ACHN (cell line): ENCODE data around the gene FDX1.
A peak's percentile ranks its signal among the peaks of the same experiment; 100 is the strongest.

ENCODE experiments used
- DNase-seq: peaks from one replicate; pipeline ENCODE4 v3.0.0-alpha.2; 2015
- in situ Hi-C: cut with HindIII; loops from 2 replicates; pipeline ENCODE4 v1.10.0; 2017; ENCODE audit warnings: low sequenced_read_pairs, low pct_ligation_motif_present, low pct_unique_long_range_greater_than_20kb

FDX1 gene

DNA sequence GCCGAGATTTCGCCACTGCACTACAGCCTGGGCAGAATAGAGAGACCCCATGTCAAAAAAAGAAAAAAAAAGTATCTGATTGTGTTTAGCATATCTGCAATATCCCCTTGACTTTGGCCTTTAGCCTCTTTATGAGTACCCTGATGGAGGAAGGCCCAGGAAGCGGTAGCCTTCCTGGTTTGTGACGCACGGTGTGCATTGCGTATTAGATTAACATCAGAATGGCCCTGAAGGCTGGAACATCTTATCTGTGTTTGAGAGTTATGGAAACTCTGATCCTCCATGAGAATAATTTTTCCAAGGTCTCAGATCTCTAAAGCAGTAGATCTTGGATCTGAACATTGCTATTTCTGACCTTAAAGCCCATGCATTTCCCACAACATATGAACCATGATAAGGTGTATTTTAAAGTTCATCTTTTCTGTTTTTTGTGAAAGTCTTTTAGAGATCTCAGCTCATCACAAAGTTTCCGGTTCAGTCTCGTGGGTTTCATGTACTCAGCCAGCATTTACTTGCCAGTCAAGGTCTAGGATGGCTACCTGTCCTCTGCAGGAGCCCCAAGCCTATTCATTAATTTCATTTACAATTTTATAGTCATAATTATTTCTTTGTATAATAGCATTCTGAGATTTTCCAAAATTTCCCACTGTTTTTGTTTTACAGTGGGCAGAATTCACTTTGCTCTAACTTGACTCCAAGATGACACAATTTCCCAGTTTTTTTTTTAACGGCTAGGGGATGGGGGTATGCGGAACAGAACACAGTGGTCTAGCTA lies 605 bp upstream of the FDX1 start:
- in situ Hi-C loops = no loop called here
- no peak for DNase-seq

DNA sequence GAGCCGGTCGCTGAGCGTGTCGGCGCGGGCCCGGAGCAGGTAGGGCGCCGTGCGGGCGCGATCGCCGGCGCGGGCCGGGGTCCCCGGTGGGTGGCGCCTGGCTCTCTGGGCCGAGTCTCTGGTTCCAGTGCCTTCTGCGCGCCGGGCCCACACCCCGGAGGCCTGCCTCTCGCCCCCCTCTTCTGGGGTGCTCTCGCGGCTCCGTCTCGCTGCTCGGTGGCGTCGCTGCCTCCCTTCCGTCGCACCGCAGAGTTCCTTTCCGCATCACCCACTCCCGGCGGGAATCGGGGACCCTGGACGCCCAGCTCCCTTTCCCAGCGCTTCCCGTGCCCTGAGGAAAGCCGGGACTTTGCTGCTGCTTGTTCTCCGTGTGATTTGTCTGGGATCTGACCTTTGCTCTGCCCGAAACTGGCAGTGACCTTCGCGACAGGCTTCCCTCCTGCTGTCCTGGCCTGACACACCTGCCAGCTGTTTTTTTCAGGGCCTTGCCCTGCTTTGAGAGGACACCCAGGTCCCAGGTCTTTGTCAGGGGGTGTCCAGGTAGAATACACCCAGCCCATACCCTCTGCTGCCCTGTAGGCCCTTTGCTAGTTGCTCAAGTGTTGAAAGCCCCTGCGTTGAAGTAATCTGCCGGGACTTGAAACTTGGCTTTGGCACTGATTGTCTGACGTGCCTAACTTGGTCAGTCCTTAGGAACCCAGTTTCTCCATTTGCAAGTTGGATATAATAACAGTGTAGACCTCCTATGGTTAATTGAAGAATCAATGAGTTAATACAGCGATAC lies 711 bp downstream of the FDX1 start:
- in situ Hi-C loops = no loop called here
- peak; percentile 39 for DNase-seq

DNA sequence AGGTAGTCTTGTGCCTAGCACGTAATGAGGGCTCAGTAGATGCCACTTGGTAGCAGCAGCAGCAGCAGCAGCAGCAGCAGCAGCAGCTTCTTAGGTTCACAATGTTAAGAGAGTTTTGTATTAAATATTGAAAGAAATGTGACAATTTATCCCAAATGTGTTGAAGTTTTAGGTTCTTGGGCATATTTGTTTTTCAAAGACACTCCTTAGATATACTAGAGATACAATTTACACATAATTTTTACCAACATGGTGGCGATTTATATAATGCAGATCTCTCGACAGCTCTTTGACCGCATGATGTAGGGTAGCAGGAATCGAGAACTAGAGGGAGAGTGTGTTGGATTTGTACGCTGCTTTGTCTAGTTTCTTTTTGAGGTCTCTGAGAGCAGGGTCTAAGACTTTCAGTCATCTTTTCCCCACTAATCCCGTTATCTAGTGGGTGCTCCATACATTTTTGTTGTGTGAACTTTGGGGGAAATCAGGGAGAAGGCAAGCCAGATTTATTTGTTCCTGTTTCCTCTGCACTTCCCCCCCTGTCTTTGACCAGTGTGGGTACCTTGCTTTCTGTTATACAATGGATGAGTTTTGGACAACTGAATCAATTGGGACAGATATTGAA lies 1.4 kb downstream of the FDX1 start:
- no peak for DNase-seq
- in situ Hi-C loops = no loop called here

DNA sequence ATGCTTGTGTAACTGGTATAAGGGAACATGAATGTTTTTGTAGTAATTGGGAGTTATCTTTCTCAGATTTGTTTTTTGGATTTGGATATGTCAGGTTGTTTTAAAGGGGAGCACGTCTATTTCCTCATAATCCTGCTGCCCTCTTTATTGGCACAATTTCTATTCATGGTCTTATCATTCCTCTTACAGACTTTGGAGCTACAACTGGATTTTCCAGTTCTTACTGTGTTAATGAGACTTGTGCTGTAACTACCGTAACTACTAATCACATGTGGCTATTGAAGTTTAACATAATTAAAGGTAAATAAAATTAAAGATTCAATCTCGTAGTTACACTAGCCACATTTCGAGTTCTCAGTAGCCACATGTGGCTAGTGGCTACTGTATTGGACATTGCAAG lies 1.9 kb downstream of the FDX1 start:
- DNase-seq = no peak
- in situ Hi-C loops = no loop called here

DNA sequence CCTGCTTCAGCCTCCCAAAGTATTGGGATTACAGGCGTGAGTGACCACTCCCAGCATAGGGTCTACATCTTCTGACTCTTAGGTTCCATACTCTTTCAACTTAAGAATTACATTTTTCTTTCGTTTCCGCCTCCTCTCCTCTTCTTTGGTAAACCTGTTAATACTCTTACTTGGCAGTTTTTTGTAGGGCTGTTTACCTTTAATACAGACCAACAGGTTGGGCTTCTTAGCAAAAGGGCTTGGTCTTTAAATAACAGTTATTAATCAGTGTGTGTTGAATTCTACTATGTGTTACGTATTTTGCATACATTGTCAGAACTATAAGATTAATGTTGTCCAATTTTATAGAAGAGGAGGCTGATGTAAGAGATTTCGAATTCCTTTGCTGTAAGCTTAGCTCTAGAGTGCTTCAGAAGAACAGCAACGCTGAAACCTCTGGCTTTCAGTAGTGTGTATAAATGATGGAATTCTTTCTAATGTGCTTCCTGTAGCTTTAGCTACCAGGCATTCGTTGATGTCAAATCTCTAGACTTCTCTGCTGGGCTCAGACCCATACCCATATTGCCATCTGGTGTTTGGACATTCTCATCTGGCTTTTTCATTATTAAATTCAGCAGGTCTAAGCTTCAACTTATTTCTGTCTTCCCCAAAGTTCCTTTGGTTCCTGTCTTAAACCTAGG lies 3.1 kb downstream of the FDX1 start:
- no peak for DNase-seq
- in situ Hi-C loops = no loop called here

DNA sequence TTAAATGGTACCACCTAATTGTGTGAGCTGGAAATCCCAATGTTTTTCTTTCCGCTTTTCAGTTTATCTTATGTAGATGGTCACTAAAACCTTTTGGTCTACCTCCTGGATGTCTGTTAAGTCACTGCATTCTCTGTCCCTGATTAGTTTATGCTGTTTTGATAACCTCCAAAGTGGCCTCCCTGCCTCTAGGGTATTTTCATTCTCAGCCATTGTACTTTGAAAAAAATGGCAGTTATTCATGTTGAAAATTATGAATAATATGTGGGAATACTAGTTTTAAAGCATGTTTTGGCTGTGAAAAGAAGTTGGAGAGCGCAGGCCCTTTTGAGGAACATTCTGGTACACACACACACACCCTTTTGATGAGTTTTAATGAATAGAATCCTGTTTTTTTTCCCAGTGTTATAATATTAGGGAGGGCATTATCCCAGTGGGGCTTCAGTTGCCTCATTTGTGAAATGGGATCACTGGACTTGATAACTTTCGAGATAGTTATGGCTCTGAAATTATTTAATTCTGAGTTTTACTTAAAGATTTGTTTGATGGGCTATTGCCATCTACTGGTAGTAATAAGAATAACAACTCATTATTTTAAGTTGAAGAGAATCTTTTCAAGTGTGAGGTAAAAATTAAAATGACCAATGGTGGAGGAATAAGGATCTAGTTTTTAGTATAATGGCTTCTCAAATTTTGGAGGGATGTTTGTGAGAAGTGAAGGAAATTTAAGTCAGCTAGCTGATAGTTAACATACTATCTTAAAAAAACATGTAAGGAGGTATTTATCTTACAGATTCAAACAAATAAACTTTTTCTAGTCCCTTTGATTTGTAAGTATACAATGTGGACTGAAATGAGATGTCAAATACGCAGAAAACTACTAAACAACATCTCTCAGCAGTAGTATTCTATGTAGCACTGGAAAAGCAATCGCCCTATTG lies 3.9 kb downstream of the FDX1 start:
- peak; percentile 39 for DNase-seq
- in situ Hi-C loops = no loop called here

DNA sequence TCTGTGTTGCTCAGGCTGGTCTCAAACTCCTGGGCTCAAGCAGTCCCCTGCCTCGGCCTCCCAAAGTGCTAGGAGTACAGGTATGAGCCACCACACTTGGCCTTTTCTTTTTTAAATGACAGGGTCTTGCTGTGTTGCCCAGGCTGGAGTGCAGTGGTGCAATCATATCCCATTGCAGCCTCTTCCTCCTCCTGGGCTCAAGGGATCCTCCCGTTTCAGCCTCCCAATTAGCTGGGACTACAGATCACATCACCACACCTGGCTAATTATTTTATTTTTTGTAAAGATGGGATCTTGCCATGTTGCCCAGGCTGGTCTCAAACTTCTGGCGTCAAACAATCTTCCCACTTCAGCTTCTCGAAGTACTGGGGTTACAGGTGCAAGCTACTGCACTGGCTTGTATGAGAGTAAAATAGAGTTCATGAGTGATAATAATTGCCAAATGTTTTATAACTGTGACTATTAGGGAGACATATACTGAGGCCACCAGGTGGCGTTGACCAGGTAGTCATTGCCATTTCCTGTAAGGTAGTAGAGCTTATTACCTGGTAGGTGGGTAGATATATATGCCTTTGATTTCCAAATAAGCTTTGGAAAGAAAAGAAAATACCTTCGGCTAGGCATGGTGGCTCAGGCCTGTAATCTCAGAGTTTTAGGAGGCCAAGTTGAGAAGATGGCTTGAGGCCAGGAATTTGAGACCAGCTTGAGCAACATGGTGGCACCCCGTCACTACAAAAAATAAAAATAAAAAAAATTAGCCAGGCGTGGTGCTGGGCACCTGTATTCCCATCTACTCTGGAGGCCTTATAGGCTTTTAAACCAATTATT lies 5.4 kb downstream of the FDX1 start:
- DNase-seq = no peak
- in situ Hi-C loops = no loop called here

DNA sequence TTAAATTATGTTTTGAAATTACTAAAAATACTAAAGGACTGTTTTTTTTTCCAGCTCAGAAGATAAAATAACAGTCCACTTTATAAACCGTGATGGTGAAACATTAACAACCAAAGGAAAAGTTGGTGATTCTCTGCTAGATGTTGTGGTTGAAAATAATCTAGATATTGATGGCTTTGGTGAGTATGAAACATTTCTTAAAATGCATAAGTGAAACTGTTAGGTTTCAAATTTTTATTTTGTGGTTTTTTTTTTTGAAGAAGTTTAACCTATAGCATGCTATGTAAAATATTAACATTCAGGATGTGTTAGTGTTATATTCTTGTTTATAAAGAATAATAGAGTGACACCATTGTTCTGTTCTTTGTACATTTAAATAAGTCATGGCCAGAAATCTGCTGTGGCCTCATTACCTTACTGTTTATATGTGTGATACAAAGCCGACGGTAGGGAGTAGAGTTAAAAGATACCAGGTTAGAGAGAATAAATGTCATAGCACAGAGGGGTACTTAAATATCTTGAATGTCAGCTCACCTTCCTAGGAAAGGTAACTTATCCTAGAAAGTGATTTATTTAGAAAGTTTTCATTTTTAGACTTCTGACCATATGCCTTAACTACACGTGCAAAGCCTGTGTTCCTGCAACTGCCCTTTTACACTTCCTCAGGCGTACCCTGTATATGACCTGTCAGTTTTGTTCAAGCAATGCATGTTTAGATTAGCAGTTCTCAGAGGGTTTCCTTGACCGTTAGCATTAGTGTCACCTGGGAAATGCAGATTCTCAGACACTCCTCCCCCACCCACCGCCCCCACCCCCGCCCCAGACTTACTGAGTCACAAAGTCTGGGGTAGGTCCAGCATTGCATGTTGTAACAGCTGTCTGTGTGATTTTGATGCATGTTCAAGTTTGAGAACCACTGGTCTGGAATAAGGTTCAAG lies 6.3 kb downstream of the FDX1 start:
- in situ Hi-C loops = no loop called here
- no peak for DNase-seq

DNA sequence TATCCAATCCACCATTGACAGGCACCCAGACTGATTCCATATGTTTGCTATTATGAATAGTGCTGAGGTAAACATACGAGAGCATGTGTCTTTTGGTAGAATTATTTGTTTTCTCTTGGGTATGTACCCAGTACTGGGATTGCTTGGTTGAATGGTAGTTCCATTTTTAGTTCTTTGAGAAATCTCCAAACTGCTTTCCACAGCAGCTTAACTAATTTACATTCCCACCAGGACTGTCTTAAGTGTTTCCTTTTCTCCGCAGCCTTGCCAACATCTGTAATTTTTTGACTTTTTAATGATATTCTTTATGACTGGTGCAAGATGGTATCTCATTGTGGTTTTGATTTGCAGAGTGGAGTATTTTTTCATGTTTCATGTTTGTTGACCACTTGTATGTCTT lies 8.3 kb downstream of the FDX1 start:
- DNase-seq = no peak
- in situ Hi-C loops = no loop called here

DNA sequence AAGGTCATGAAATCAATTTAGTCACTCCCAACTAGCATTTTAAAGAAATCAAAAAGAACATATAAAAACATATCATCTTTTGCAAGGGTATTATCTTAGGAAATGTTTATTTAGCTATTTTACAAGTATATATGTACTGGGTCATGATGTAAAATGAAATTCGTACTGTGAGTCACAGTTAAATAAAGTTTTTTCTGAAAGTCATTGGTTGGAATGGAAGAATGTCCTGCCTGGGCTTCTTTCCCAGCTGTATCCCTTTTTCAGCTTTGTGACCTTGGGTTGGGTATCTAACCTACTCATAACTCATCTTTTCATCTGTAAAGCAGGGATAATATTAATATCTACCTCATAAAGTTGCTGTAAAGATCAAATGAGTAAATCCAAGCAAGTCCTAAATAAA lies 15.7 kb downstream of the FDX1 start:
- DNase-seq = no peak
- in situ Hi-C loops = no loop called here

DNA sequence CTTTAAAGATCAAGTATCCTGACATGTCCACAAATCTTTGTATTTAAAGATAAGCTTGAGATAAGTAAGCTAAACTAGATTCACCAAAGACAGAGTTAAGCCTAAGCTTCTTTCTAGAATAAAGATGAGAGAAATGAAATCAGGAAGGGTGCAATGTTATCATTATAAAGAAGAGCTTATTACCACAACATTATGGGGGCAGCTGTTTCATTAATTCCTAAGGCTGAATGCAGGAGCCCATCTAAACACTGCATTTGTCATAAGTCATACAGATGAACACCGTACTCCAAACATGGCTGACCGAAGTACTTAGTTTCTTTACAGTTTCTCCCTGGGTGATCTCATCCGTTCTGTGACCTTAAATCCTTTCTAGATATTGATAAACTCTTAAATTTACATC lies 16.3 kb downstream of the FDX1 start:
- DNase-seq = no peak
- in situ Hi-C loops = no loop called here

DNA sequence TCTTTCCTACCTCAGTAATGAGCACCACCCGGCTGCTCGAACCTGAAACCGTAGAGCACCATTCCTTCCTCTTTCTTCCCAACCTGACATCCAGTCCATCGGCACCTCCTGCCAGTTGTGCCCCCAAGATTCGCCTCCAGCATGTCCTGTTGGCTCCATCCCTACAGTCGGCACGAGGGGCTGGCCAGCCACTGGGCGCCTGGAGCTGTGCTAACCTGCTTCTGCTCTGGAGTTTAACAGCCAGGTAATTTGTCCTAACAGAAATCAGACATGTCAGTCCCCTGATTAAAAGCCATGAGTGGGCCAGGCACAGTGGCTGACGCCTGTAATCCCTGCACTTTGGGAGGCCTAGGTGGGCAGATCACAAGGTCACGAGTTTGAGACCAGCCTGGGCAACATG lies 16.8 kb downstream of the FDX1 start:
- DNase-seq = no peak
- in situ Hi-C loops = no loop called here

DNA sequence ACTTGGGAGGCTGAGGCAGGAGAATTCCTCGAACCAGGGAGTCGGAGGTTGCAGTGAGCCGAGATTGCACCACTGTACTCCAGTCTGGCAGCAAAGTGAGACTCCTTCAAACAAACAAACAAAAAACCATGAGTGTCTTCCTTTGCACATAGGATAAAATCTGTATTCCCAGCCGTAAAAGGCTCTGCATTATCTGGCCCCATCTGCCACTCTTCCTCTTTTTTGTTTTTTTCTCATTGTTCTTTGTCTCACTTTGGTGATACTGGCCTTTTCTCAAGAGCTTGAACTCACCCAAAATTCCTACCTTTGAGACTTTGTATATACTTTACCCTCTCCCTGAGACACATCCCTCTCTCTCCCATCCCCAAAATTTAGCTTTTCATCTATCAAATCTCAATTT lies 17.6 kb downstream of the FDX1 start:
- in situ Hi-C loops = no loop called here
- DNase-seq = no peak

DNA sequence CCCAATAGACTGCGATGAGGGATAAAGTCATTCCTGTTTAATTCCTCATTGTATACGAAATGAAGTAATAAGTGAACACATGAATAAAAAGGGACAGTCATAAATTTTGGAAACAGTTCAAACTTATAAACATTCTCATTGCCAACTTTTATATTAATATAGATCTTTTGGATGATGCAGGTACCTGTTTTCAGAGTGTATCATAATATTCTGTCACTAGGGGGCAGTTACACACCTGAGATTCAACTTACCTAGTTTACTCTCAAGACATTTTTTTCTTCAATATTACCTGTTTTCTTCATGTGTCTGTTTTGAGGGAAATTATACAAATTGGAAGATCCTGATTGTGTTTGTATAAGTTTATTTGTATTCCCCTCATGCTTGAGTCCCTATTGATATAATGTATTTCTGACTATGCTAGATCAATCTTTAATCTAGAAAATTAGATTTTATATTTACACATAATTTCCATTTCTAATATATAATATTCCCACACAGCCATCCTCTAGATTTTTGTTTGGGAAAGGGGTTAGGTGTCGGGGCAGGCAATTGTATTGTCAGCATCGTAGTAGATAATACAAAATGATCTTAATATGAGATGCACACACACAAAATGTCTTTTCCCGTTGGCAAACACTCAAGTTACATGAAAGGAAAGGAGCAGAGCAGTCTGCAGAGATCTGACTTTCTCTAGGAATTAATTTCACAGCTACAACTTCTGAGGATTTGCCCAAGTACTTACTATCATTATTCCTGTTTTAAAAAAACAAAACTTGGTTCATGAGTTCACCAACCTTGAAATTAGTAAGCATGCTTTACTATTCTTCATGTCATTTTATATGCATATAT lies 18.4 kb downstream of the FDX1 start:
- peak; percentile 23 for DNase-seq
- in situ Hi-C loops = no loop called here

DNA sequence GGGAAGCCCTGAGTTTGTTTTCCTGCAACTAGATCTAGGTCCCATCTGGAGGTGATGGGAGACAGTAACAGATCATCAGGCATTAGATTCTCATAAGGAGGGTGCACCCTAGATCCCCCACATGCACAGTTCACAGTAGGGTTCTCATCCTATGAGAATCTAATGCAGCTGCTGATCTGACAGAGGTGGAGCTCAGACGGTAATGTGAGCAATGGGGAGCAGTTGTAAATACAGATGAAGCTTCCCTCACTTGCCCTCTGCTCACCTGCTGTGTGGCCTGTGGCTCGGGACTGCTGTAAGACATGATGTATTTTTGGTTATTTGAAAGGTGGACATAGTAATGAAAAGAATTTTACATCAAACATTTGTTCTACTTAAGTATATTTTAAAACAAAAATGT lies 20.5 kb downstream of the FDX1 start:
- no peak for DNase-seq
- in situ Hi-C loops = no loop called here

DNA sequence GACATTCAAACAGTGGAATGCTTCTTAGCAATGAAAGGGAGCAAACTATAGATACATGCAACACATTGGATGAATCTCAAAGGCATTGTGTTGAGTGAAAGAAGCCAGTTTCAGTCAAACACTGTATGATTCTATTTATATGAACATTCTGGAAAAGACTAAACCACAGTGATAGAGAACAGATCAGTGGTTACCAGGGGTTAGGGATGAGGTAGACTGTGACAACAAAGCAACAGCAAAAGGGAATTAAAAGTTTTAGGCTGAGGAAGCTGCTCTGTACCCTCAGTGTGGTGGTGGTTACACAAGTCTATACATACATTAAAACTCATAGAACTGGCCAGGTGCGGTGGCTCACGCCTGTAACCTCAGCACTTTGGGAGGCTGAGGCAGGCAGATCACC lies 23.0 kb downstream of the FDX1 start:
- no peak for DNase-seq
- in situ Hi-C loops = no loop called here
